ENCODE measurements around the gene MOB2. TPM values are rescaled to one million over a fixed set of nuclear protein-coding genes. Genes with fewer than 3 reads are reported as not detected.

MOB2 gene
- total and polyA plus RNA-seq, 9 of the 15 experiments (the other 6 are each of a cell fraction or from before 2014, with no cell fraction given): 0.17 to 36.8 (median 19.2) TPM

DNA sequence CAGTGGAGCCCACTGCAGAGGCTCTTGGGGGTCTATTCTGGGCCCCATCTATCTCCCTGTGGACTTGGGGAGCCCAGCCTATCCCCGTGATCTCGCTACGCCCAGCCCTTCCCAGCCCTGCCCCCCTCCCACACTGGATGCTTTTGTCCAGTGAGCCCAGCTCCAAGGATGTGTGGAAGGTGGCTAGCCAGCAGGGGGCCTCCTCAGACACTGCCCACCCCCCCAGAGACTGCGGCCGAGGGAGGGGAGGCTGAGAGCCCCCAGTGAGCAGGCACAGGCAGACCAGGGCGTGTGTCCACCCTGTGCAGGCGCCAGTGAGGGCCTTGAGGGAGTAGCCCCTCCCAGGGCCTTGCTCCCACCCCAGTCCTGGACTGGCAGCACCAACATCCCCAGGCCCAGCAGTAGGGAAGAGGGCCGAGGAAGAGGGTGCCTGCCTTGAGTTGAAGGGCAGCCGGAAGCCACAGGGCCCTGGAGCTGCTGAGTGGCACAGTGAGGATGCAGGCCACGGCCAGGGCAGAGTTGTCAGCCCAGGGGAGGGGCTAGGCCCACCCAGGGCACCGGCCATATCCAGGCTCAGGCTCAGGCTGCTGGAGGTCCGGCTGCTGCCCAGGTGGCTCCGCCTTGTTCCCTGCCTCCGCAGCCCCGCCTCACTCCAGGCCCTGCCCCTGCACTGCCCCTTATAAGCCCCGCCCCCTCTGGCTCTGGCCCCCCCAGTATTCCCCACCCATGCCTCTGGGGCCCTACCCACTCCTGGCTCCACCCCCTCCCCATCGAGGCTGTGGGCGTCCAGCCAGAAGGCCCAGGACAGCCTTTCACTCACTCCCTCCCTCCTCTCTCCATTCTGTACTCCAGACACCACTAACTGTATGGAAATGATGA is 28.0 kb downstream of the MOB2 start:
- 7% methylated on average over 7 of the region's 18 CpGs for WGBS (ENCODE audit: insufficient coverage, low coverage, missing lambda C conversion rate)
- peaks cover 0 to 16% of the 10 kb centered on the region in 2 experiments; a peak in 2 of 5 replicates for H3K27me3 ChIP-seq (ENCODE audit: control insufficient read depth in 2 of 2, insufficient read depth in 2 of 2, low read length in 2 of 2)
- H4K20me1 ChIP-seq (replicated peaks; ENCODE audit: control insufficient read depth, insufficient read depth, low read length): peaks cover 19% of the 10 kb centered on the region
- no peaks in the 10 kb centered on the region for H3K9me1 ChIP-seq (ENCODE audit: control insufficient read depth, insufficient read depth, low read length)
- no peak overlapping the region for H3K4me3 ChIP-seq
- no peak overlapping the region for H3K27ac ChIP-seq (ENCODE audit: extremely low read depth, low read depth, low read length)
- ATAC-seq (peak; percentile 92), FAIRE-seq (no peak), DNase-seq (ENCODE audit: extremely low read depth in 1 of 4, low spot score in 3 of 4) (peak; percentile 72 to 89 (median 87))
- H3K4me2 ChIP-seq (ENCODE audit: insufficient read depth, low read length): no peak overlapping the region
- H3K36me3 ChIP-seq (ENCODE audit: control insufficient read depth, insufficient read depth, low read length): no peaks in the 10 kb centered on the region
- no peaks in the 10 kb centered on the region for H3K9me3 ChIP-seq (replicated peaks; ENCODE audit: control insufficient read depth, insufficient read depth, low read depth, low read length)
- no peak overlapping the region for H3K9ac ChIP-seq (ENCODE audit: insufficient read depth in 1 of 2, low read depth in 2 of 2, low read length in 2 of 2)
- intact Hi-C loops (cut with micrococcal nuclease) (loop anchor here (10.0 kb wide), 1 partner anchor 116 kb away; the partner anchor contains the start of gene DUSP8), in situ Hi-C loops (cut with MboI) (no loop called here)
- POLR2A ChIA-PET: no interaction called here
- H2AFZ ChIP-seq (ENCODE audit: low read depth, low read length): no peak overlapping the region
- BruUV-seq (replicated peaks): no TSS peak
- CTCF ChIA-PET (ENCODE audit: low intra/inter-chr PET ratio): interaction anchor here (0.5 to 0.7 kb wide), 2 partner anchors 929 to 1118 kb away, joined by 3 read pairs; no protein-coding TSS in a partner anchor
- peaks cover 0 to 76% of the 10 kb centered on the region in 2 experiments; a peak in 2 of 5 replicates for H3K4me1 ChIP-seq (replicated peaks in 1 of 2; ENCODE audit: control insufficient read depth in 2 of 2, insufficient read depth in 2 of 2, low read length in 2 of 2)
- H3K79me2 ChIP-seq (ENCODE audit: control insufficient read depth, insufficient read depth, low read length): no peaks in the 10 kb centered on the region
- TF ChIP-seq YBX1 (IDR thresholded peaks at IDR 0.05): no peak
- no peak for TF ChIP-seq SMARCB1 (IDR thresholded peaks at IDR 0.05; ENCODE audit: insufficient read length, low read depth)
- TF ChIP-seq, protein P1, sequence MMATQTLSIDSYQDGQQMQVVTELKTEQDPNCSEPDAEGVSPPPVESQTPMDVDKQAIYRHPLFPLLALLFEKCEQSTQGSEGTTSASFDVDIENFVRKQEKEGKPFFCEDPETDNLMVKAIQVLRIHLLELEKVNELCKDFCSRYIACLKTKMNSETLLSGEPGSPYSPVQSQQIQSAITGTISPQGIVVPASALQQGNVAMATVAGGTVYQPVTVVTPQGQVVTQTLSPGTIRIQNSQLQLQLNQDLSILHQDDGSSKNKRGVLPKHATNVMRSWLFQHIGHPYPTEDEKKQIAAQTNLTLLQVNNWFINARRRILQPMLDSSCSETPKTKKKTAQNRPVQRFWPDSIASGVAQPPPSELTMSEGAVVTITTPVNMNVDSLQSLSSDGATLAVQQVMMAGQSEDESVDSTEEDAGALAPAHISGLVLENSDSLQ (IDR thresholded peaks at IDR 0.05): peak; percentile 19; the same call in 1 of the 2 replicates
- TF ChIP-seq ZNF347 (CRISPR knock-in tag; IDR thresholded peaks at IDR 0.05; ENCODE audit: low read depth): no peak
- TF ChIP-seq, protein P2, sequence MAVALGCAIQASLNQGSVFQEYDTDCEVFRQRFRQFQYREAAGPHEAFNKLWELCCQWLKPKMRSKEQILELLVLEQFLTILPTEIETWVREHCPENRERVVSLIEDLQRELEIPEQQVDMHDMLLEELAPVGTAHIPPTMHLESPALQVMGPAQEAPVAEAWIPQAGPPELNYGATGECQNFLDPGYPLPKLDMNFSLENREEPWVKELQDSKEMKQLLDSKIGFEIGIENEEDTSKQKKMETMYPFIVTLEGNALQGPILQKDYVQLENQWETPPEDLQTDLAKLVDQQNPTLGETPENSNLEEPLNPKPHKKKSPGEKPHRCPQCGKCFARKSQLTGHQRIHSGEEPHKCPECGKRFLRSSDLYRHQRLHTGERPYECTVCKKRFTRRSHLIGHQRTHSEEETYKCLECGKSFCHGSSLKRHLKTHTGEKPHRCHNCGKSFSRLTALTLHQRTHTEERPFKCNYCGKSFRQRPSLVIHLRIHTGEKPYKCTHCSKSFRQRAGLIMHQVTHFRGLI (CRISPR knock-in tag; IDR thresholded peaks at IDR 0.05): no peak
- no peak for TF ChIP-seq ELF2 (CRISPR knock-in tag; IDR thresholded peaks at IDR 0.05)
- TF ChIP-seq NCOA6 (IDR thresholded peaks at IDR 0.05): no peak
- TF ChIP-seq TCF3 (CRISPR knock-in tag; IDR thresholded peaks at IDR 0.05): no peak
- no peak for TF ChIP-seq HDGF (IDR thresholded peaks at IDR 0.05)
- TF ChIP-seq ZNF174 (CRISPR knock-in tag; IDR thresholded peaks at IDR 0.05): no peak
- no peak for TF ChIP-seq PTTG1 (tag; IDR thresholded peaks at IDR 0.05; ENCODE audit: low read depth)
- no peak for TF ChIP-seq ZNF143 (CRISPR knock-in tag; IDR thresholded peaks at IDR 0.05)
- TF ChIP-seq, protein P3, sequence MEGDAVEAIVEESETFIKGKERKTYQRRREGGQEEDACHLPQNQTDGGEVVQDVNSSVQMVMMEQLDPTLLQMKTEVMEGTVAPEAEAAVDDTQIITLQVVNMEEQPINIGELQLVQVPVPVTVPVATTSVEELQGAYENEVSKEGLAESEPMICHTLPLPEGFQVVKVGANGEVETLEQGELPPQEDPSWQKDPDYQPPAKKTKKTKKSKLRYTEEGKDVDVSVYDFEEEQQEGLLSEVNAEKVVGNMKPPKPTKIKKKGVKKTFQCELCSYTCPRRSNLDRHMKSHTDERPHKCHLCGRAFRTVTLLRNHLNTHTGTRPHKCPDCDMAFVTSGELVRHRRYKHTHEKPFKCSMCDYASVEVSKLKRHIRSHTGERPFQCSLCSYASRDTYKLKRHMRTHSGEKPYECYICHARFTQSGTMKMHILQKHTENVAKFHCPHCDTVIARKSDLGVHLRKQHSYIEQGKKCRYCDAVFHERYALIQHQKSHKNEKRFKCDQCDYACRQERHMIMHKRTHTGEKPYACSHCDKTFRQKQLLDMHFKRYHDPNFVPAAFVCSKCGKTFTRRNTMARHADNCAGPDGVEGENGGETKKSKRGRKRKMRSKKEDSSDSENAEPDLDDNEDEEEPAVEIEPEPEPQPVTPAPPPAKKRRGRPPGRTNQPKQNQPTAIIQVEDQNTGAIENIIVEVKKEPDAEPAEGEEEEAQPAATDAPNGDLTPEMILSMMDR (IDR thresholded peaks at IDR 0.05 in 2 of 3, conservative IDR thresholded peaks at IDR 0.05 in 1 of 3; ENCODE audit: insufficient read depth in 2 of 3, low read depth in 1 of 3, low read length in 3 of 3): peak in 2 of 3 experiments; percentile 15 to 30; a peak in 3 of 6 replicates
- no peak for TF ChIP-seq ZNF121 (CRISPR knock-in tag; conservative IDR thresholded peaks at IDR 0.05)
- TF ChIP-seq, protein P4, sequence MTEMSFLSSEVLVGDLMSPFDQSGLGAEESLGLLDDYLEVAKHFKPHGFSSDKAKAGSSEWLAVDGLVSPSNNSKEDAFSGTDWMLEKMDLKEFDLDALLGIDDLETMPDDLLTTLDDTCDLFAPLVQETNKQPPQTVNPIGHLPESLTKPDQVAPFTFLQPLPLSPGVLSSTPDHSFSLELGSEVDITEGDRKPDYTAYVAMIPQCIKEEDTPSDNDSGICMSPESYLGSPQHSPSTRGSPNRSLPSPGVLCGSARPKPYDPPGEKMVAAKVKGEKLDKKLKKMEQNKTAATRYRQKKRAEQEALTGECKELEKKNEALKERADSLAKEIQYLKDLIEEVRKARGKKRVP (CRISPR knock-in tag; IDR thresholded peaks at IDR 0.05): no peak
- no peak for TF ChIP-seq ZNF232 (CRISPR knock-in tag; IDR thresholded peaks at IDR 0.05)
- no peak for TF ChIP-seq MYNN (IDR thresholded peaks at IDR 0.05)
- TF ChIP-seq MYNN (CRISPR knock-in tag; IDR thresholded peaks at IDR 0.05): no peak
- TF ChIP-seq FUS (optimal IDR thresholded peaks at IDR 0.05; ENCODE audit: low read depth, low read length): no peak
